ENCODE measurements around the gene CADM3.

Gene CADM3

GRCh38 chr1:159175571-159175970 is 4.2 kb downstream of the CADM3 start:
- DNase-seq = no peak

DNA sequence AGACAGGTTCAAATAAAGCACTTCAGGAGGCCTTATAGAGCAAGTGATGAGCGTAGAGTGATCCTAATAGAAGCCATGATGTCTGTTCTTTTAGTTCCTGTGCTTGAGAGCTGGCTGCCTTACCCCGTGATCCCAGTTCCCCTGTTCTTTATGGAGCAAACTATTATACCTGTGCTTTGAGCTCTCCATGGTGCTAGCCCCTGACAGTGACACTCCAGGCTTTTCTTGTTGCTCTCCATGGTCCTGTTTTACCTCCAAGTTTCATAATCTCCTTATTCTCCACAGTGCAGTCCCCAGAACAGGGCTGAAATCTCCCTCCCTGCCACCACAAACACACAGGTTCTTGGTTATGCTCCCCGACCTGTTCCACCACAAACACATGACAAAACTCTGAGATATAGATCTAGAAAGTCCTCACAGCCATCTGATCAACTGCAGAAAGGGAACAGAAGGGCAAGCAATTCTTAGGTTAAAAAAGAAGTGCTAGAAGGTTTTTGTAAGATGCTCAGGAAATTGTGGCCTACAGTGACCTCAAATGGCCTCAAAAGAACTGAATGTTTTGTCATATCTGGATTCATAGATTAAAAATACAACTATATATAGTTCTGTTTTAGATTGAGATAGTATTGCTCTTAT is 6.0 kb downstream of the CADM3 start:
- peak; percentile 22 to 27 for DNase-seq

- DNase-seq = no peak
Observed at GRCh38 chr1:159179906-159180305, 8.5 kb downstream of the CADM3 start.

DNA sequence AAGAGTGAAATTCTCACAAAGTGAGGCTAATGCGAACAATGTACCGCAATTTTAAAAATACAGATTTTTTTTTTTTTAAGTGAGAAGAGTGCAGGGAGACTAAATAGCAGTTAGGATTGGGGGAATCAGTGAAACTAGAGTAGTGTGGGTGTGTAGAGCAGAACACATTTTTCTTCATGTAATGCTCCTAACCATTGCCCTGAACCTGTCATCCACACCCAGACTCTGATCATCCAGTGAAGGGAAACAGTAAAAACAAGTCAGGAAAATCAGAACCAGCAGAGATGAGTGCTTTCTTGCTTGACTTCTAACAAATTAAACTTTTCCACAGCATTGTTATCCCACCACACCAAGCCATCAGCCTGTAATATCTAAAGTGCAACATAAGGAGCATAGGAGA is 9.1 kb downstream of the CADM3 start:
- no peak for DNase-seq

- no peak for DNase-seq
Observed at GRCh38 chr1:159181328-159182024, 10.1 kb downstream of the CADM3 start.

DNA sequence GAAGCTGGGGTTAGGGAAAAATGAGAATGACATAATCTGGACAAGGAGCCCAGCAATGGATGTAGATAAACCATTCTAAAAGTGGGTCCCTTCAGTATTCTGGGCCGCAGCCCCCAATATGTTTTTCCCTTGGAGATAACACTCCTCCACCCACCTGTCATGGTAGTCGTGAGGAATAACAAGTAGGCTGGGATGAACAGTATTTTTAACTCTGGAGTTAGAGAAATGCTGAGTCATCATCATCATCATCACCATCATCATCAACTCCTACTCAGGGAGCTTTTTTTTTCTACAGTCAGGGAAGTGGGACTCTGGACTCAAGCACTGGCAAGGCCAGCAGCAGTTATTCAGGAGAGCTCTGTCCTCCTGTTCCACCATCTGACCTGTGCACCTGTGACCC is 12.8 kb downstream of the CADM3 start:
- DNase-seq = no peak

DNA sequence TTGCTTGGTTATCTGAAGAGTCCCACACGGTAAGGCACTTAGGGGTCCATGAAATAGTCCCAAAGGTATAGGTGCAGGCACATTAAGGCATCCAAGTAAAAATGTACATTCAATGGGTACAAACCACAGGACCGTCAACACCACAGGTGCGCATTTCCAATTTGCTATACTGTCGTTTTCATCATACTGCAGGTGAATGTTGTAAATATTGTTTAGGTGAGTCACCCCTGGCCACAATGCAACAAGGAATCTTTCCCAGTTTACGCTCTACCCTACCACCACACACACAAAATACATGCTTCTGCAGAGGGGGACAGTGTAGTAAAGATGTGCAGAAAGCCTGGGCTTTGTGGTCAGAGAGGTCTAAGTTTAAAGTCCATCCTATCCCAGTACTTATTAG is 13.7 kb downstream of the CADM3 start:
- no peak for DNase-seq

GRCh38 chr1:159187033-159187432 is 15.6 kb downstream of the CADM3 start:
- no peak for DNase-seq

- no peak for DNase-seq
Observed at GRCh38 chr1:159187647-159188374, 16.4 kb downstream of the CADM3 start.

DNA sequence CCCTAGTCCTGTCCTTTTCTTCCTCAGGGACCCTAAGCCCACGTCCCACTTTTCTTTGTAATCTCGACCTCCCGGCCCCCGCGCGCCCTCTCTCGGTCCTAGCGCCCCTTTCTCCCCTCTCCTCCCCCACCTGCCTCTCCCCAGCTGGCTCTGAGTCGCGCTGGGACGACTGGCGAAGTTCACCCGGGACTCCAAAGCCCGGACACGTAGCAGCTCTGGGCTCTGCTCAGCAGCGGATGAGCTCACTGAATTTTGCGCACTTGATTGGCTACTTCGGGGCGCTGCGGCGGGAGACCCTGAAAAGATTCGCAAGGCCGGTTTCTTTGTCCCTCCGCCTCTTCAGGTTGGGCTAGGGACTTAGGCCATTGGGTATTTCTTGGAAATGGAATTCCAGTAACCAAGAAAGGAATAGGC is 17.0 kb downstream of the CADM3 start:
- no peak for DNase-seq

- no peak for DNase-seq
Observed at GRCh38 chr1:159190441-159190840, 19.0 kb downstream of the CADM3 start.

DNA sequence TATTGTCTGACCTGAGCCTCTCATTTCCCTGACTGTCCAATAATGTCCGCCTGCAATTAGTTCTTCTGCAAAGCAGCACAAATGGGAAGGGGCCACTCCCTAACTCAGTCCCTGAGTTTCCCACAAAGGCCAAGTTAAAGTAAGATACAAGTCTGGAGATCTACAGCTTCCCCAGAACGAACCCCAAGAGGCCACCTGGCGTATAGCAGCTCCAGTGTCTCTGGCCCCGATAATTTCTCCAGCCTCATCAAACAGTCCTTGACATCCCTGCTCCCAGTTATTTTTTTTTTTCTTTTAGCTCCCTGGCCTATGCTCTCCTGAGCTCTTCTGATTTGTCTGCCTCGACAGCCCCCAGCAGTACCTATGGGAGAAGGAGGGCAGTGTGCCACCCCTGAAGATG is 25.1 kb downstream of the CADM3 start:
- DNase-seq = no peak

- peak; percentile 70 to 78 for DNase-seq
Observed at GRCh38 chr1:159197561-159198557, 26.4 kb downstream of the CADM3 start.

DNA sequence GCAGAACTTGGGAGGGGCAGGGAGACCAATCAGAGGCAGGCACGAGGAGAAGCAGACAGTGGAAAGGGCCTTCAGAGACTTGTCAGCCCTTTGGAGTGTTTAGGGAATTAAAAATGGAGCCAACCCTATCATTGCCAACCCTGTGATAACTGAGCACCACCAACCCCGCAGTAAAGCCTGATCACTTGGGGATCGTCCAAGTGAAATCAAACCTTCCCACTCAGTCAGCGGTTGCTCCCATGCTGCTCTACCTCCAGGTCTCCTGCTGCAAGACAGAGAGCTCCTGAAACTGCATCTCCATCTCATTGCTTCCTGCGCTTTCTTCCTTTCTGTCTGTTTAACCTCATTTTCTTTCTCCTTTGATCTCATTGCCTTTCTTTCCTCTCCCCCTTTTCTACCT is 28.5 kb downstream of the CADM3 start:
- DNase-seq = no peak

DNA sequence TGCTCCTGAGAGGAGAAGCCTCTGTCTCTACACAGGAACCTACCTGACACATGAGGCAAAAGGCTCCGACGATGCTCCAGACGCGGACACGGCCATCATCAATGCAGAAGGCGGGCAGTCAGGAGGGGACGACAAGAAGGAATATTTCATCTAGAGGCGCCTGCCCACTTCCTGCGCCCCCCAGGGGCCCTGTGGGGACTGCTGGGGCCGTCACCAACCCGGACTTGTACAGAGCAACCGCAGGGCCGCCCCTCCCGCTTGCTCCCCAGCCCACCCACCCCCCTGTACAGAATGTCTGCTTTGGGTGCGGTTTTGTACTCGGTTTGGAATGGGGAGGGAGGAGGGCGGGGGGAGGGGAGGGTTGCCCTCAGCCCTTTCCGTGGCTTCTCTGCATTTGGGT is 29.4 kb downstream of the CADM3 start:
- DNase-seq = no peak

- DNase-seq = no peak
Observed at GRCh38 chr1:159201642-159202041, 30.2 kb downstream of the CADM3 start.

GRCh38 chr1:159203610-159204009 is 32.2 kb downstream of the CADM3 start:
- DNase-seq = no peak

GRCh38 chr1:159204161-159205141 is 33.0 kb downstream of the CADM3 start, which contains the start of gene ACKR1:
TSS of gene ACKR1 (plus strand) at chr1:159204875. CDS start at chr1:159204960, 85 bp downstream.
- no peak for DNase-seq

- no peak for DNase-seq
Observed at GRCh38 chr1:159205225-159205624, 33.8 kb downstream of the CADM3 start.

GRCh38 chr1:159206110-159206509 is 34.7 kb downstream of the CADM3 start:
- DNase-seq = no peak

DNA sequence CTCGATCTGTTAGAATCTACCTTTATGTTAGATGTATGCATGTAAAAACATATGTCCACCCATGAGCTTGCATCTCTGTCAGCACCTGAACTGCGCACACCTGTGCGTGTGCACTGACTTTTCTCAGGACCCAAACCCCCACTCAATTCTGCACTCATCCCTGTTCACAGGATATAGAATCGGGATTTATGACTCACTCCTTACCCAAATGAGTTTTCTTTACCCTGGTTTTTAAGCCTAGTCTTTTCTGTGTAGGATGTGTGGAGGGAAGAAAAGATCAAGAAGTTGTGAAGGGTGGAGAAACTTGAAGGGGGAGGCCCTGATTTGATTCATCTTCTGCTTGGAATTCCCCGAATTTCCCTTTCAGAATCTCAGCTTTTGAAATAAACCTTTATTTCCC is 35.7 kb downstream of the CADM3 start:
- no peak for DNase-seq

Measured in activated CD4-positive, alpha-beta T cell treated with anti-CD3 and anti-CD28 coated beads, Interleukin-2, amount 50 U/mL, for 48 hours (primary cell).